T-helper 9 cell (primary cell): ENCODE measurements around the gene RAB44.

ENCODE experiments used
- DNase-seq: peaks from one replicate; pipeline ENCODE4 v3.0.0-alpha.2; 2020

RAB44 gene

GRCh38 chr6:36670271-36670670, 27.4 kb upstream of the RAB44 start:
- DNase-seq: no peak

- DNase-seq: no peak
These were observed 25.8 kb upstream of the RAB44 start for GRCh38 chr6:36671687-36672375.

GRCh38 chr6:36673882-36674281, 23.7 kb upstream of the RAB44 start:
- no peak for DNase-seq

- DNase-seq: no peak
These were observed 22.7 kb upstream of the RAB44 start for GRCh38 chr6:36674942-36675341.

GRCh38 chr6:36676141-36677058, 21.2 kb upstream of the RAB44 start:
- DNase-seq: no peak

- no peak for DNase-seq
These were observed 20.4 kb upstream of the RAB44 start for GRCh38 chr6:36677059-36677749.

GRCh38 chr6:36677753-36678487, 19.7 kb upstream of the RAB44 start:
- no peak for DNase-seq

- peak; percentile 75 for DNase-seq
These were observed 19.1 kb upstream of the RAB44 start, which contains the start of gene CDKN1A for GRCh38 chr6:36678488-36679042. CDKN1A (plus strand) TSS chr6:36678714; CDS start chr6:36684102, 5,388 bp downstream.

- DNase-seq: peak; percentile 36
These were observed 18.4 kb upstream of the RAB44 start for GRCh38 chr6:36679043-36679833.

- DNase-seq: peak; percentile 80
These were observed 15.1 kb upstream of the RAB44 start for GRCh38 chr6:36682328-36683144.

- DNase-seq: no peak
These were observed 14.4 kb upstream of the RAB44 start for GRCh38 chr6:36683145-36683655.

- DNase-seq: no peak
These were observed 13.8 kb upstream of the RAB44 start for GRCh38 chr6:36683656-36684446.

- no peak for DNase-seq
These were observed 13.2 kb upstream of the RAB44 start for GRCh38 chr6:36684447-36684812.

GRCh38 chr6:36685166-36685924, 12.3 kb upstream of the RAB44 start:
- DNase-seq: no peak

GRCh38 chr6:36685926-36686667, 11.5 kb upstream of the RAB44 start:
- DNase-seq: no peak

- no peak for DNase-seq
These were observed 10.7 kb upstream of the RAB44 start for GRCh38 chr6:36686668-36687513.
